Tibial artery (tissue), 4 donors: Measurements from ENCODE around the gene TBCD.
"Not testable (repeated sequence)": the region's sequence is repeated elsewhere in the genome, so short reads cannot be mapped to it uniquely, and the experiment has no call there.

Source experiments
- DNase-seq, 2 donors: peaks; one replicate each; pipeline ENCODE4 v3.0.0-alpha.2; 2019
- H3K27ac ChIP-seq, 2 donors: fragments of 200-600 bp; sonication (generic) in 1 of 2; 1 replicate in 1 of 2; 2 replicates in 1 of 2; pipeline ENCODE4 v1.5.1; 2018 to 2019; ENCODE audit warnings: mild to moderate bottlenecking in 1 of 2
- H3K27me3 ChIP-seq, 2 donors: fragments of 200-600 bp; sonication (generic) in 1 of 2; one replicate each; pipeline versions ENCODE4 v1.5.1 to v1.6.0; 2016 to 2019
- H3K36me3 ChIP-seq, 3 donors: fragments of 200-600 bp; sonication (generic) in 2 of 3; one replicate each; pipeline ENCODE4 v1.5.1; 2016 to 2019; ENCODE audit warnings: mild to moderate bottlenecking in 2 of 3
- H3K4me1 ChIP-seq, 4 donors: fragments of 200-600 bp; sonication (generic) in 2 of 4; 1 replicate in 3 of 4; 2 replicates in 1 of 4; pipeline ENCODE4 v1.5.1; 2016 to 2019
- H3K4me3 ChIP-seq, 2 donors: fragments of 200-600 bp; sonication (generic) in 1 of 2; 1 replicate in 1 of 2; 2 replicates in 1 of 2; pipeline ENCODE4 v1.5.1; 2018 to 2019; ENCODE audit warnings: mild to moderate bottlenecking in 2 of 2
- H3K9me3 ChIP-seq, 3 donors: fragments of 200-600 bp; sonication (generic) in 1 of 3; one replicate each; pipeline ENCODE4 v1.5.1; 2016 to 2019
- intact Hi-C: fragments of 100-400 bp; cut with DNase I; formaldehyde crosslinking; loops from one replicate; pipeline ENCODE4 v1.15.0; 2023; ENCODE audit warnings: low total_unique reads
- TF ChIP-seq, protein P1 (sequence below), 2 experiments: fragments of 200-600 bp in 1 of 2; fragments of 450-650 bp in 1 of 2; IDR thresholded peaks; one replicate each; pipeline ENCODE4 v1.5.1; 2017 to 2019; ENCODE audit warnings: antibody characterized with exemption in 2 of 2, mild to moderate bottlenecking in 1 of 2, moderate library complexity in 1 of 2

TBCD gene

DNA sequence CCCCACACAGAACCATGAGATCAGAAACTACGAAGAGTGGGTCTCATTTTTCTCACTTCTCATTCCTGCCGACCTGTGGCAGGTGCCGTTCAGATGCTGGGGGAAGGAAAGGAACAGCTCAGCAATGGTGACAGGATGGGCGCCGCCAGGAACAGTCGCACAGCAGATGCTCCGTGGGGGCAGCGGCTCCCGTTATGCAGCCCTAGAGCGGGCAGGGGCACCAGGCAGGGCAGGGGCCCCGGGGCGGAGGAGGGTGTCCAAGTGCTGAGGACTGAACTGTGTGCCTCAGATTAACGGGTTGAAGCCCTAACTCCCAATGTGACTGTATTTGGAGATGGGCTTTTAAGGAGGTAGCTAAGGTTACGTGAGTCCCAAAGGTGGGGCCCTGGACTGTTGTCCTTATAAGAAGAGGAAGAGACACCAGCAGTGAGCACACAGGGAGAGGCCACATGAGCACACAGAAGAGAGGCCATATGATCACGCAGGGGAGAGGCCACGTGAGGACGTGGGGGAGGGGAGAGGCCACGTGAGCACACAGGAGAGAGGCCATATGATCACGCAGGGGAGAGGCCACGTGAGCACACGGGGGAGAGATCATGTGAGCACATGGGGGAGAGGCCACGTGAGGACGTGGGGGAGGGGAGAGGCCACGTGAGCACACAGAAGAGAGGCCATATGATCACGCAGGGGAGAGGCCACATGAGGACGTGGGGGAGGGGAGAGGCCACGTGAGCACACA lies 231.8 kb downstream of the TBCD start:
- TF ChIP-seq, protein P1, sequence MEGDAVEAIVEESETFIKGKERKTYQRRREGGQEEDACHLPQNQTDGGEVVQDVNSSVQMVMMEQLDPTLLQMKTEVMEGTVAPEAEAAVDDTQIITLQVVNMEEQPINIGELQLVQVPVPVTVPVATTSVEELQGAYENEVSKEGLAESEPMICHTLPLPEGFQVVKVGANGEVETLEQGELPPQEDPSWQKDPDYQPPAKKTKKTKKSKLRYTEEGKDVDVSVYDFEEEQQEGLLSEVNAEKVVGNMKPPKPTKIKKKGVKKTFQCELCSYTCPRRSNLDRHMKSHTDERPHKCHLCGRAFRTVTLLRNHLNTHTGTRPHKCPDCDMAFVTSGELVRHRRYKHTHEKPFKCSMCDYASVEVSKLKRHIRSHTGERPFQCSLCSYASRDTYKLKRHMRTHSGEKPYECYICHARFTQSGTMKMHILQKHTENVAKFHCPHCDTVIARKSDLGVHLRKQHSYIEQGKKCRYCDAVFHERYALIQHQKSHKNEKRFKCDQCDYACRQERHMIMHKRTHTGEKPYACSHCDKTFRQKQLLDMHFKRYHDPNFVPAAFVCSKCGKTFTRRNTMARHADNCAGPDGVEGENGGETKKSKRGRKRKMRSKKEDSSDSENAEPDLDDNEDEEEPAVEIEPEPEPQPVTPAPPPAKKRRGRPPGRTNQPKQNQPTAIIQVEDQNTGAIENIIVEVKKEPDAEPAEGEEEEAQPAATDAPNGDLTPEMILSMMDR (IDR thresholded peaks at IDR 0.05): no peak
- no peaks in the 10 kb centered on the region for H3K9me3 ChIP-seq
- peaks cover 0 to 5% (median 0%) of the 10 kb centered on the region in 4 donors for H3K4me1 ChIP-seq
- DNase-seq: no peak
- H3K4me3 ChIP-seq: no peak overlapping the region
- H3K36me3 ChIP-seq: no peaks in the 10 kb centered on the region
- H3K27ac ChIP-seq: no peak overlapping the region
- intact Hi-C loops: no loop called here
- H3K27me3 ChIP-seq: peaks cover 0 to 5% of the 10 kb centered on the region in 2 donors

DNA sequence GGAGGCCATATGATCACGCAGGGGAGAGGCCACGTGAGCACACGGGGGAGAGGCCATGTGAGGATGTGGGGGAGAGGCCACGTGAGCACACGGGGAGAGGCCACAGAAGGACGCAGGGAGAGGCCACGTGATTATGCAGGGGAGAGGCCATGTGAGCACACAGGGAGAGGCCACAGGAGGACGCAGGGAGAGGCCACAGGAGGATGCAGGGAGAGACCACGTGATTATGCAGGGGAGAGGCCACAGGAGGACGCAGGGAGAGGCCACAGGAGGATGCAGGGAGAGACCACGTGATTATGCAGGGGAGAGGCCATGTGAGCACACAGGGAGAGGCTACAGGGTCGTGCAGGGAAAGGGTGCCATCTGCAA lies 232.4 kb downstream of the TBCD start:
- DNase-seq, intact Hi-C loops, H3K27ac ChIP-seq, H3K4me1 ChIP-seq, H3K4me3 ChIP-seq, H3K9me3 ChIP-seq, H3K36me3 ChIP-seq, H3K27me3 ChIP-seq: not testable (repeated sequence)

DNA sequence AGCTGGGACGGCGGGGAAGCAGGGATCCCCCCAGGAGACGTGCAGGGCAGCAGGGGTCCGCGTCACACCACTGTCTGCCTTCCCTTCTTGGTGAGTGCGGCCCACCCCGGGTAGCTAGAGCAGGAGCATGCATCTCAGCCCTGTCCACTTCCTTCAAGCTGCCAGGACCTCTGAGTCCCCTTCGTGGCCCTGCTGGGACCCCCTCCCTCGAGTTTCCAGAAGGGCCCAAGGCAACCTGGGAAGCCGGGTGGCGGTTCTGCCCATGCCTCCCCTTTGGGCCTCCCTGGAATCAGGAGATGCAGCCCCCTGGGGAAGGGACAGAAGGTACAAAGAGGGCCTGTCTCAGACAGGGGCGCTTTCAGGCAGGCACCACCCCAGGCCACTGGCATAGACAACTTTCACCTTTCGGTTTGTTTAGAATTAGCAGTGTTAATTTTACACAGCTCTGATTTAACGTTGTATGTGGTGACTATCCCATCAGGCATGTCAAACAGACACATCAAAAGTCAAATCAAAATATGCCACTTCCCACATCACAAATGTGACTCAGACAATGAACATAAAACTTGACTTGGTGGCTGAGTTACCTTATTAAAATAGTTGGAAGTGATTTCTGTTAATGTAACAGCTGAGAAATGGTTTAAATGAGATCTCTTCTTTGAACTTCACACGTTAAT lies 233.0 kb downstream of the TBCD start:
- Histone ChIP-seq H3K4me3 (no peak overlapping the region), H3K4me1 (peaks cover 0 to 5% (median 0%) of the 10 kb centered on the region in 4 donors), H3K9me3 (no peaks in the 10 kb centered on the region), H3K27ac (no peak overlapping the region), H3K36me3 (no peaks in the 10 kb centered on the region), H3K27me3 (peaks cover 0 to 5% of the 10 kb centered on the region in 2 donors)
- TF ChIP-seq, protein P1 (IDR thresholded peaks at IDR 0.05): no peak
- intact Hi-C loops: no loop called here
- no peak for DNase-seq

DNA sequence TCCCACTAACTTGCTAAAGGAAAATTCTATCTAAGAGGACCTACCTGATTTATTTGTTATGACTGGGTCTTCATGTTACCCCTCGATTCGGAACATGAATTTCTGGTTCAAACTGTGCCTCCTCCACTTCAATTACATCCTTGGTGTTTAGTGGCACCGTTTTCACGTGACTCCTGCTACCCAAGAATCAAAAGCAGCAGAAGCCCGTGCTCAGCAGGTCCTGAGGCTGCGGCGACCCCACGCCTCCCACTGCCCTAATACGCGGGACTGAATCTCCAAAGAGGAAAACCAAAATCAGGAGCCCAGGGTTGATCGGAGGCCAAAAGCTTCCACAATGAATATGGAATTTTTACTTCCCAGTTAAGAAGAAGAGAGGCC lies 233.6 kb downstream of the TBCD start:
- TF ChIP-seq, protein P1 (IDR thresholded peaks at IDR 0.05): no peak
- Histone ChIP-seq H3K9me3 (no peaks in the 10 kb centered on the region), H3K27ac (no peak overlapping the region), H3K27me3 (peaks cover 0 to 5% of the 10 kb centered on the region in 2 donors), H3K36me3 (no peaks in the 10 kb centered on the region), H3K4me3 (no peak overlapping the region), H3K4me1 (peaks cover 0 to 5% (median 0%) of the 10 kb centered on the region in 4 donors)
- DNase-seq: no peak
- intact Hi-C loops: no loop called here

DNA sequence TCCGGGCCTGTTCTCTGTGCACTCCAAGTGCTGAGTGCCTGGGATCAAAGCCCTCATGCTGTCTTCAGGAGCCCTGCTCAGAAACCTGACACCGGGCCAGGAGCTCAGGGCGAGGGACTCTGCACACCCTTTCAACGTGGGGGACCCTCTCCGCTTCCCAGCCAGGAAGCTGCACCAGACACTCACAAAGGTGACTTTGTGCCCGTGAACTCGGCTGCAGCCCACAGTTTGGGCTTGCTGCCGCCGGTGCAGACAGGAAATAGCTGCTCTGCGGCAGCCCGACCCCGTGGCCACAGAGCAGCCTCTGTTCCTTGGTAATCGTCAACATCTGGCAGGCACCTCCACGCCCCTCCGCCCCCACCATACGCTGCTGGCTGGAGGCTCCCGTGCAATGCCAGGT lies 234.1 kb downstream of the TBCD start:
- DNase-seq: no peak
- TF ChIP-seq, protein P1 (IDR thresholded peaks at IDR 0.05): no peak
- no peak overlapping the region for H3K4me3 ChIP-seq

DNA sequence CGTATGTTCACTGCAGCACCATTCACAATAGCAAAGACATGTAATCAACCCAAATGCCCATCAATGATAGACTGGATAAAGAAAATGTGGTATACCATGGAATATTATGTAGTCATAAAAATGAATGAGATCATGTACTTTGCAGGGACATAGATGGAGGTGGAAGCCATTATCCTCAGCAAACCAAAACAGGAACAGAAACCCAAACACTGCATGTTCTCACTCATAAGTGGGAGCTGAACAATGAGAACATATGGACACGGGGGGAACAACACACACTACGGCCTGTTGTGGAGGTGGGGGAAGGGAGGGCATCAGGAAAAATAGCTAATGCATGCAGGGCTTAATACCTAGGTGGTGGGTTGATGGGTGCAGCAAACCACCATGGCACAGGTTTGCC lies 237.2 kb downstream of the TBCD start:
- H3K4me3 ChIP-seq, H3K27me3 ChIP-seq, H3K27ac ChIP-seq, intact Hi-C loops, DNase-seq, H3K4me1 ChIP-seq, H3K36me3 ChIP-seq: not testable (repeated sequence)
- peaks cover 0 to 17% (median 8%) of the 10 kb centered on the region in 3 donors for H3K9me3 ChIP-seq

More for the DNA sequence above, 234.1 kb downstream of the TBCD start:
- intact Hi-C loops: no loop called here
- Histone ChIP-seq H3K27me3 (peaks cover 0 to 5% of the 10 kb centered on the region in 2 donors), H3K27ac (no peak overlapping the region), H3K9me3 (no peaks in the 10 kb centered on the region), H3K36me3 (no peaks in the 10 kb centered on the region), H3K4me1 (peaks cover 0 to 5% (median 0%) of the 10 kb centered on the region in 4 donors)
